Left forelimb (tissue), 1 donor: ENCODE results near the gene PNLIPRP2.
A peak's percentile ranks its signal among the peaks of the same experiment; 100 is the strongest.

Experiments
- DNase-seq: peaks from one replicate; pipeline ENCODE4 v3.0.0-alpha.2; 2018; ENCODE audit warnings: low spot score

Gene PNLIPRP2

DNA sequence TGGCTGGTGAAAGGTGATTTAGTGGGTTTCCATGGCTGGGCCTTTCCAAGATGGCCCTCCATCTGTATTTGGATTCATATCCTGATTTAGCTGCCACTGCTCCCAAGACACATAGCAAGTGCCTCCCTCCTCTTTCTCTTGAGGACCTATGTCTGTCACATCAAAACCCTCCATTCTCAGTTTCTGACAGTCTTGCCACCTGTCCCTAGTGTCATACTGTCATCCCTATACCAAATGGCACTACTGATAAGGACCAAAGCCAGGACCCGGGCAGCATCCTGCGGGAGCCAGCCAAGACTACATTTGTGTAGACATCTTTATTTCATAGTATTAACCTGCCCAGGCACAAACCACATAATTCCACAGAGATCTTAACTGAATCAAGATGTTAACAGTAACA is 34.8 kb downstream of the PNLIPRP2 start:
- no peak for DNase-seq

DNA sequence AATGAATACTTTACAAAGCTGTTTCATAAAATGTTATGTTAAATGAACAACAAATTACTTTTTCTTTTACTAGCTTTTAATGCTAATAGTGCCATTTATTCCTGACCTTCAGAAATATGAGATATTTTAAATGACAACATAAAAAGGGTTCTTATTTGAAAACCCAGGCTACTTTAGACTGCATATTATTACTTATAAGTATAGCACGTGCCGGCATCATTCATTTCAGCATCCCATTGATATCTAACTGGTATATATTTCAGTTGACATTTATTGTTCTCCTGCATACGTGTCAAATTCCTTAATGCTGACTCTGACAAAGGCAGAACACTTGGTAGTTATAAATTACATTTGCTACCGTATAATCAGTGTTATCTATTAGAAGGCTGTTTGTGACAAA is 35.3 kb downstream of the PNLIPRP2 start:
- no peak for DNase-seq

DNA sequence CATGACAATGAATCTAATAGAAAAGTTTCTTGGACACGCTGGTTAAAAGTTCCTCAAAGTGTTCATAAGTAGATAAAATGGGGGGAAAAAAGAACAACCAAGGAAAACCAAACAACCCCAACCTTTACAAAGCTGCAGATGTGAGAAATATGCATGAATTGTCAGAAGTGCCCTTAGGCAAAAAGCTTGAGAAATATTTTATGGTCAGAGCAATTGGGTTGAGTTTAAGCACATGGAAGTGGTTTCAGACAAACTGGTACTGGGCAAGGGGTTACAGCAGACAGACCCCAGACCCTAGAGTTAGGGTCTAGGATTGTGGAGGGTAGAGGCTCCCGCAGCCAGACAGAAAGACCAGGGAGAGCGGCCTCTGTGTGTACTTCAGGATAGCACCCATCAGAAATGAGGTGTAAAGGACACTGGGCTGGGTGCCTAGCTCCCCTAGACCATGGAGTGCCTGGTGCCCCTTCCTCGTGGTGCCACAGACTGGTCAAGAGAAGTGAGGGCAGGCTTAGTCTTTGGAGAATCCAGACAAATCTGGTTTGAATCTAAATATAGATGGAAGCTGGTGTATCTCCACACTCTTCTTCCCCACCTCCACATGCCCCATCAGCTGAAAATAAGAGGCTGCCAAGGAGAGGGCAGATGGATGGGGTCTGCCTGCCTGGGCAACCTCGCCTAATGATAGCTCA is 37.3 kb downstream of the PNLIPRP2 start:
- DNase-seq, result no peak

DNA sequence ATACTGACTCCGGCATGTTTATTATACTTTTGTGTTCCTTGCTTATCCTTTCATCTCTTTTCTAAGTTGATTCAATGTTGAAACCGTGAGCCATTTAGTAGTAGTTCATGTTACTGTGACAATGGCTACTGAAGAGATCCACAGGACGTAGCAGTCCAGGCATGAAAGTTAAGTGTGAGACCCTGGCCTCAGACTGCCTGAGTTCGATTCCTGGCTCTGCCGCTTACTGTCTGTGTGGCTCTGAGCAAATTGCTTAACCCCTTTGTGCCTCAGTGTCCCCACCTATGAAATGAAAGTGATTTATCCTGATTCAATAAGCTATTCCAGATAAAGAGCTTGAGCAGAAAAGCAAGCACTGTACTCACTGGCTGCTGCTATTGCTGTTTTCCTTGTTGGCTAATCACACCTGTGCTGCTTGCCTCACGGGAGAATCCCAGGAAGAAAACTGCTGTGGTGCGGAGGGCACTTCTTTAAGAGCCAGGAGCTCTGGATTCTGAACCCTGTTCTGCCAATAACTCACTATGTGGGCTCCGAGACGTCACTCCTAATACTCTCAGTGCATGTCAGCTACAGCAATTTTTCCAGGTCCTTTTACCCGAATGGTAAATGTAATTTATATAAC is 38.4 kb downstream of the PNLIPRP2 start:
- DNase-seq, result no peak

DNA sequence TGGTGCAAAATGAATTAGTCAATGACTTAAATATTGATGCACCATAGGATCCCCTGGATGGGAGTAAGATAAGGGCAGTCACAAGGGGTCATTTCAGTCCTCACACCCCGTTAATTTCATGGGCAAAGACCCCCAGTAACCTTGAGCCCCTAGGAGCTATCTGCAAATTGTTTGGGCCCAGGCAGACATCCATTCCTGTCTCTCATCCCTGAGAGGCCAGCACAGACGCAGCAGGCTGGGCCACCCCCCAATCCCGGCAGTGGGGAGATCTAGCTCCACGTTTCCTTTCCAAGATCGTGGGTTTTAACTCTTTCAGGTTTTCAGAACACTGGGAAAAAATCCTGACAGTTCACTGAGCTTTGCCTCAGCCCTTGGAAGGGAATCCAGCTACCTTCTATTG is 40.1 kb downstream of the PNLIPRP2 start:
- no peak for DNase-seq

DNA sequence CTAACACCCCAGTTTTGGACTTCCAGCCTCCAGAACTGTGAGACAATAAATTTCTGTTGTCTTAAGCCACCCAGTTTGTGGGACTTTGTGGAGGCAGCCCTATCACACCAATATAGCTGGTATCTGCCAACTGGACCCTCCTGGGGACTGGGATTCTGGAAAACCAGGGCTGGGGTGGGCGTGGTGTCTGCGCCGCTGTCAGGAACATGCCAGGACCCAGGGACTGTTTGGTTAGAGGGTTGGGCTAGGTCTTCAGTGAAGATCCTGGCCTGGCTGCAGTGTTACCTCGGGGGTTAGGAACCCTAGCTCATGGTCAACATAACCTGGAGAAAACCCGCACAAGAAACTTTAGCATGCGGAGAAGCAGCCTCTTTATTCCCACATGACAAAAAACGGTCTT is 42.6 kb downstream of the PNLIPRP2 start:
- DNase-seq, result no peak

DNA sequence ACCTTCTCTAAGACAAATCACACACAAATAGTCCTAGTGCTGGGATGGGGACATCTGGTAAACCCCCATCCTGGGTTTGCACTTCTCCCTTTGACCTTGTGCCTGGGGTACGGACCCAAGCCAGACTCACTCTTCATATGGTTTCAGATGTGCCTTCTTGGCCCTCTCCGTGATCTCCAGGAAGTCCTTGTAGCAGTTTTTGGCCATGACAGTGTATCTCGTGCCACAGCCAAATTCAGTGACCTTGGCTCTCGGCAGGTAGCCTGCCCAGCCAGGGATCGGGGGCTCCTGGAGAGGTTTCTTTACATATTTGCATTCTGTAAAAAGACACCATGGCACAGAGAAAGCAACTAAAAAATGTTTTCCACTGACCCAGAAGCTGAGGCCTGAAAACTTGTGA is 43.9 kb downstream of the PNLIPRP2 start:
- no peak for DNase-seq

DNA sequence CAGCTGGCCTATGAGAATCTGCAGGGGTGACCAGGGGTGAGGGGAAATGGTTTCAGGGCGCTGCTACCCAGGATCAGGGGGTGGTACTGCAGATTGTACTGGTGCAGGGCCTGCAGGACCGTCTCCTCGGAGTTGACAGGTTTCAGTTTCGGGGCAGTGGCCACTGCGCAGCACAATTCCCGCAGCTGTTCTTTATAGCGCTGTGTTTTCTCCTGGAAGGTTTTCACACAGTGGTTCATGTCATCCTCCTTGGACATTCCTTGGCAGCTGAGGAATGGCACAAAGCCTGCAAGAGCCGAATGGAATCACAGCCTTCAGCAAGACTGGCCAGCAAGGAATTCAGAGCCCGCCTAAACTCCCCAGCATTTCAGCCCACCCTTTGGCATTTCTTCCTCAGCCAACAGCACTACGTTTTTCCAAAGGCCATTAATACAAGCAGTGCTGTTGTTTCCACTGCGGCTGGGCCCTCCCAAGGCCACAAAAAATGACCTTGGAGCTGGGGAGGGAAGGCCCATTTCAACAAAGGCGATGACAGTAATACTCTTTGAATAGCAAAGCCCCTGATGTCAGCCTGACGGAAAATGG is 44.9 kb downstream of the PNLIPRP2 start:
- peak; percentile 73 for DNase-seq

DNA sequence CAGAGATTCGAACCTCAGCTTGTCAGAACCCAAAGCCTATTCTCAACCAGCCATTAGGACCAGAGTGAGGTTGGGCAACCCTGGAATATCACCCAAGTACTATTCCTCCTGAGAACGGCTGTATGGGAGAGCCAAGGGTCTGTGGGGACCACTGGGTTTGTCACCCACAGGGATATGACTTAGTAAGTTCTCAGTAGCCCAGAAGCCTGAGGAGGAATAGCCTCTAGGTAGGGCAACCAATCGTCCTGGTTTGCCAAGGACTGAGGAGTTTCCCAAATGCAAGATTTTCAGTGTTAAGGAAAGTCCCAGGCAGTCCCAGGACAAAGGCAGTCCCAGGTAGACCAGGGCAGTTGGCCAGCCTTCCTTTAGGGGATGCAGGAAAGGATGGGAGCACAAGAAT is 46.7 kb downstream of the PNLIPRP2 start:
- DNase-seq, result no peak

DNA sequence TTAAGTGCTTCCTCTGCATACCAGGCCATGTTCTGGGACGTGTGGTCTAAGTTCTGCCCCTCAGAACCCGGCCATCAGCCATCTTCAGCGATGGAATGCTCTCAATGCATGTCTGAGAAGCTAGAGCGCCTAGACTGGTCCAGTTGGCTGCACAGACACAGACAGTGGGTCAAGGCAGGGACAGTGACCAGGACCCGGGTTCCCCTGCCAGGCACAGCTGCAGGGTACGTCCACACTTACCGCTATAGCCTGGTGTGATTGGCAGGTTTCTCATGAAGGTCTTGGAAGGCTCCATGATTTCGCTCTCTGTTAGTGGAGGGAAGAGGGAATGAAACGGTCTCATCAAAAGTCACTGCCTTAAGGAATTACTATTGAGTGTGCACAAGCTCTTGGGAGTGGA is 47.3 kb downstream of the PNLIPRP2 start:
- no peak for DNase-seq

DNA sequence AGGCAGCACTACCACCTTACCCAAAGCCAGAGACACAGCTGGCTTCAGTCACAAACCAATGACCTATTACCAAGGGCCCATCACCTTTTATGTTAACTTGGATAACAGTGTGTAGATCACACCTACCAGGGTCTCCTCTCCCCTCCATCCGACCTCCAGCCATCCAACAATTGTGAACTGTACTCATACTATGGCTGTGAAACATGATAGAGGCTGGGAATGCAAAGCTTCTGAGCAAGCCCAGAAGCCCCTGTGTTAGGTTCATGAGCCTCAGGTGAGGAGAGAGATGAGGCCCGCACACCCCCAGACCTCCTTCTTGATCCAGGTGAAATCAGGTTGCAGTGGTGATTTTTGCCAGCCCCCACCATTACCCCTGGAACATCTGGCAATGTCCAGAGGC is 47.7 kb downstream of the PNLIPRP2 start:
- DNase-seq, result no peak

DNA sequence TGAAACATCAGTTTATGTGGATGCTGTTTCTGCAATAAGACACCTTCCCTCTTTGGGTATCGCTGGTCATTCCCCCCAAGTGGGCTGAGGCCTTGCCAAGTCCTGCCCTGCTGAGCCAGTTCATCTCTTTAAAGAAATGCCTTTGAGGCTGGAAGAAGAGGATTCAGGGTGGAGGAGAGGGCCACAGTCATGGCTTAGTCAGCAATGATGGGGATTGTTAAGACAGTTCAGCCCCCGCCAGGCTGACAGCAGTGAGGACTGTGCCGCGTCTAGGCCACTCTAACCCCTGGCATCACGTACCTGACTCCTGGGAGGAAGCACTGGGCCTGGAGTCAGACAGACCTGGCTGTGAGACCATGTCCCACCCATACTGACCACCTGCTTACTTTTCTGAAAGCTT is 48.3 kb downstream of the PNLIPRP2 start:
- no peak for DNase-seq

DNA sequence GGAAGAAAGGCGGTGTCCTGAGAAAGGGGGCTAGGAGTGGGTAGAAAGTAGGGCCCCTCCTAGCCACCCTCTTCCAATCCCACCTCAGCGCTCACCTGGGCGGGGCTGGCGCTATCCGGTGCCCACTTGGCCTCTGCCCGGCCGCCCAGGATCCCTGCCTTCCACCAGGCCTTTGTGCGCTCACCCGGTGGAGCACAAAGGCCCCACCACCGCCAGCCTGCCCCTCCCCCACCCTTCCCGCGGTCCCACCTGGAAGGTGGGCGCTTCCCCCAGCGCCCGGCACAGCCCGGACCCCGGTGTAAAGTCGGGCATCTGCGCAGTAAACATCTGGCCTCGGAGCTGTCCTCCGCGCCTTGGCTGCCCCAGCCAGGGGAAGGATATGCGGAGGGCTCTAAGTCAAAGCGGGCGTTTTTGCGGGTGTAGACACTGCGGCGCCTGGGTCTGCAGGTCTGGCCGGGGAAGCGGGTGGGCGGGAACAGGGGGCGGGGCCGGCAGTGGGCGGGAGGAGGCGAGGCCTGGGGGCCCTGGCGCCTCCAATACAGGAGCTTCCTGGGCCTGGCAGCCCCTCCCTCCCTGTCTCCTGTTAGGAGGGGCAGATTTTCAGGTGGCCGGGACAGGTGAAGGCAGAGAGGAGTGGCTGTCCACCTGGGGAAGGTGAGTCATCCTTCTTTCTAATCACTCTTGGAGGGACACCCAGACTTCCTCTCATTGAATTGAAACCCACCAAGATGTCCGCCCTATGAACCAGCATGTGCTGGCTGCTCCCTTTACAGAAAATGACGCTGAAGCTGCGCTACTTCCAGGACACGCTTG is 49.3 kb downstream of the PNLIPRP2 start:
- DNase-seq, result peak; percentile 68

DNA sequence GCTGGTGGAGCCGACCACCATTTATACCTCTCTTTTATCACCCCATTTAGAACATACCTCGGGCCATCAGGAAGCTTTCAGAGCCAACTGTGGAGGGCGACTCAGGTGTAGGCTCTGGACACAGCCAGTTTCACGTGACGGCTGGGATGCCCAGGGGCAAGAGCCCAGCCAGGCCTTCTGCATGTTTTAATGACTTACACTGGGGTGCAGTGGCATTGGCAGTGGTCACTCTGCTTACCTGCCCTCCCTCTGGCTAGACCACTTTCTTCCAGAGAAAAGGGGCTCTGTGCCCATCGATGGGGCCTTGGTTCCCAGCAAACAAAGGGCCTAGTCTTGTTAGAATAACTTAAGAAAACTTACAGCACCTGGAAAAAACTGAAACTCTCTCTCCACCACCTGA is 50.0 kb downstream of the PNLIPRP2 start:
- peak; percentile 52 for DNase-seq

DNA sequence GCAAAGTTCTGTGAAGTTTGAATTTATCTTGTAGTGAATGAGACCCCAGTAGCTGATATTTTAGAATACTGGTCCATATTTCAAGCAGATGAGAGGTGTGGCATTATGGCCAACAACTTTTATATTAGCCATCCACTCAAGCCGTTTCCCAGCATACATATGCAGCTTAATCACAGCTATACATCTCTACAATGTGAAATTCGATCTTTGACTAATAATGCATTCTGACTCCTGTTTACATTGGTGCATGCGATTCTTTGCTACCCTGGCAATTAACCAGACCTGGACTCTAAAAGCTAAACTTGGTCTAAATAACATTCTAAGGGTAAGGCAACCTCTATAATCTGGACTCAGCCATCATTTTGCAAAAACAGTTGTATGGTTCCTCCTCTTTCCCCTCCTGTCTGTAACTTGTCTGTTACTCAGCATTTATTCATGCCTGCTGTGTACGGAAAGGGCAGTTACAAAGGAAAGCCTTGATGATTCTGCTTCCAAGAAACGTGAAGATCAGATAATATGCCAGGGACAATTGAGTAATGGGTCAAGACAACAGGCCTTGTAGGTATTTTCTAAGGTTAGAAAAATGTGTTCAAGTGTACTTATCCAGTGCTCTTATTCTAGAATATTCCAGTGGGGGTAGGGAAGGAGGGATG is 50.6 kb downstream of the PNLIPRP2 start:
- DNase-seq, result no peak

DNA sequence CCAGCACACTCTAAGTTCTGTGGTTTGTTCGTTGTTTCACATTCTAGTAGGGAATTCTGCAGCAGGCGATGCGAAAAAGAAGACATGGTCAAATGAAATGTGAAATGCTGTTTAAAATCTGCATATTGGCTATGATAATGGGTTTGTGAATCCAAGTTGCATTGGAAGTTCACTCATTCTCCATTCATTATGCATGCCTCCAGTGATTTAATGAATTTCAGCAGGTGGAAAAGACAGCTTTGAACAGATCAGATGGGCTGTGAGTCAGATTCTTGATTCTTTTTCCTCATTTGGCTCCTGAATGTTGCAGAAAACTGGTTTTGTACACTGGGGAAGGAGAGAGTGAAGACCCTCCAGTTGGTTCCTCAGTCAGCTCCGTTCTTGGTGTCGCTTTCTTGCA is 52.1 kb downstream of the PNLIPRP2 start:
- DNase-seq, result no peak

DNA sequence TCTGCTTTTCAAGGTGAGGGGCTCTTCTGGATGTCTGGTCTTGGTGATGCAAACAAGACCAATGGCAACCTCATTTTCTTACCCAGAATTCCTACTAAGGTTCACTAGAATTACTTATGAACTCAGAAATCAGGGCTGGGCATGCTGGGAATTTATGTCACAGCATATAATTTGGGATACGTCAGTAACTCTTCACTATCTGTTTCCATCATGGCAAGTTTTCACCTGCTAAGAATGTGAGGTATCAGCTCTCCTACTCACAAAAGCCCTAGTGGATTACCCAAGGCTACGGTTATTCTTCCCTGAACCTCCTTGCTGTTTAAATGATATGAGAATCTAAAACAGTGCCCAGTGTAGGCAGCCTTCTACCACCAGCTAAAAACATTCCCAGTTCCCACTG is 53.1 kb downstream of the PNLIPRP2 start:
- no peak for DNase-seq

DNA sequence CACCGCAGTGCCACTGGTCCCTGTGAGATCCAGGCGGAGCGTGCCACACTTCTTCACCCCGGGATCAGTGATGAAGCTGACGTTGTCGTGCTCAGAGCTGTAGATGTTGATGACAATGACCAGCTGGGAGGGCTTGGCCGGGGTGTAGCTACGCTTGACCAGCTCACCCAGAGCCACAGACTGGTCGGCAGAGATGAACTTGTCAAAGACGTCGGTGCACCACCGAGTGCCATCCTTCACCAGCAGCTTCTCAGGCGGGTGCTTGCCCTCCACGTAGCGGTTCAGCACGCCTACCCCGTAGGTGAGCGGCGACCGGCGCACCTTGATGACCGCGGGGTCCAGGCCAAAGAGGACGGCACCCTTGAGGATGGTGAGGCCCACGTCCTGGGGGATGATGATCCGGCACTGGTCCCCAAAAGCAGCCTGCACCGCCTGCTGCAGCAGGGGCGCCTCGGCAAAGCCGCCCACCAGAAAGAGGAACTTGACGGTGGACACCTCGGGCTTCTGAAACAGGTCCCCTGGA is 54.2 kb downstream of the PNLIPRP2 start:
- peak; percentile 48 for DNase-seq

DNA sequence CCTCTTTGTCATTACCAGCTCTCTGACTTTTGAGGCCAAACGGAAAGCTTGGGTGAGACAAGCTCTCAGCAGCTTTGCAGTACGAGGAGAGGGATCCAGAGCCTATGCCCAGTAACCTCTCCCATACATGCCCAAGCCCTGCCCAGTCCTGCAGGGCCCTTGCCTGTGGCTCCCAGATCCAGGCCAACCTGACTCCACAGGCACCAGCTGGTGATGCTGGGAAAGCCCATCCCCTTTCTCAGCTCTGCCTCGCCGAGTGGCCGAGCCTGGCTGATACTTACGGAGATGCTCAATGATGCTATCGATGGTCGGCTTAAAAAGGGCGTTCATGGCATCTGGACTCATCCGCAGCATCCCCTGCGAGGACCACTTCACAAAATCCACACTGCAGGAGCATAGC is 55.4 kb downstream of the PNLIPRP2 start:
- peak; percentile 47 for DNase-seq

DNA sequence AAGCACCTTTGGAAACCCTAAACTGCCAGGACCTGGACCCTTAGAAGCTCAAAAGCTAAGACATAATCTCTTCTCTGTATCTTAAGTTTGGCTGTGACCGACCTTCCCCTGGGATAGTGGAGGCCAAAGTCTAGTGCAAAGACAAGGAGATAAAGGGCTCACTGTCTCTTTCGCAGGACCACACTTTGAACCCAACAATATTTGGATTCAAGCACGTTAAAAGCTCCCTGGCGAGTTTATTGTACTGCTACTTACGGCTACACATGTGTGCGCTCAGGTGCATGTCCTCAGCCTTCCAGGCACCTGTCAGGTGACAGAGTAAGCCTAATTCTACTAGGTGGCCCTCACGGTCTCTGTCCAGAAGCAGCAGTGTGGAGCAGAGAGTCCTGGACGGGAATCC is 55.9 kb downstream of the PNLIPRP2 start:
- no peak for DNase-seq

DNA sequence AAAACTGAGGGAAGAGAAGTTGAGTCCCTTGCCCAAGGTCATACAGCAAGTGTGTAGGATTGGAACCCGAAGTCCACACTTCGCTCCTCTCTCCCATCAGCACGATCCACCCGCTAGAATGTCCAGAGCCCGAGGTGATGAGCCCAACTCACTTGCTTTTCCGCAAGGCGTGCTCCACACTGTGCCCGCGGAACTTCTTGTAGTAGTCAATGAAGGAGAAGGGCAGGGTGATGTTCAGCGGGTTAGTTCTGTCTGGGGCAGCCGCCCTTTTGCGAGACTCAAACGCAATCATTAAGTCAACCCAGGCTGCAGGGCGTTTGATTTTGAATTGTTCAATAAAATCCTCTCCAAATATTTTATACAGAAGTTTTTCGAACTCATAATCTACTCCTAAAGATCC is 58.6 kb downstream of the PNLIPRP2 start:
- DNase-seq, result no peak

DNA sequence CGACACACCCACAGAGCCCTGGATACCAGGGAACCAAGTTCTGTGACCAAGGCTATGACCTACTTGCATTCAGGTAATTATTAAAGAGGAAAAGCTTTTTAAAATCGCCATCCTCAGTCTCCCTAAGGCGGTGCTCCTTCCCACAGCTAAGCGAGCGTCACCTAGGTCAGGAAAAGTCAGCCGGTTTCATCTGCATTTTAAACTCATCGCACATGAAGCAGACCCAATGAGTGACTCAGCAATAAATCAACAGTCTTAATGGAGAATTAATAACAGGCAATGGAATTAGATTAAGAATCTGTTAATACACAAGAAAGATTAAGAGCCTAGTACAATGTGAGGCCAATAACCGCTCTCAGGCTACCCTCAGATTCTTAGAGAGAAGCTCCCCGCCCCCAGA is 62.4 kb downstream of the PNLIPRP2 start:
- DNase-seq, result no peak
